Stimulated activated CD8-positive, alpha-beta memory T cell treated with anti-CD3 and anti-CD28 coated beads, Interleukin-4, amount 100 ng/mL, for 1 hour (primary cell): ENCODE data around the gene RPL32.
"Not testable (repeated sequence)": the region's sequence is repeated elsewhere in the genome, so short reads cannot be mapped to it uniquely, and the experiment has no call there.

Experiments used
- DNase-seq, 2 donors: peaks; one replicate each; pipeline ENCODE4 v3.0.0-alpha.2; 2020; ENCODE audit warnings: low read depth in 2 of 2, low spot score in 1 of 2

The RPL32 gene

GRCh38 chr3:12810013-12810780 lies 31.2 kb downstream of the RPL32 start:
- DNase-seq, result peak; percentile 90

- no peak for DNase-seq
Observed at GRCh38 chr3:12809435-12809834, 31.9 kb downstream of the RPL32 start.

- DNase-seq, result no peak
Observed at GRCh38 chr3:12809001-12809400, 32.4 kb downstream of the RPL32 start.

- no peak for DNase-seq
Observed at GRCh38 chr3:12808587-12808986, 32.8 kb downstream of the RPL32 start.

- DNase-seq, result no peak
Observed at GRCh38 chr3:12807601-12808359, 33.6 kb downstream of the RPL32 start.

- no peak for DNase-seq
Observed at GRCh38 chr3:12807066-12807465, 34.3 kb downstream of the RPL32 start.

- no peak for DNase-seq
Observed at GRCh38 chr3:12803371-12803770, 38.0 kb downstream of the RPL32 start.

GRCh38 chr3:12799525-12800440 lies 41.6 kb downstream of the RPL32 start:
- no peak for DNase-seq

- no peak for DNase-seq
Observed at GRCh38 chr3:12798559-12799179, 42.7 kb downstream of the RPL32 start.

GRCh38 chr3:12797892-12798558 lies 43.3 kb downstream of the RPL32 start:
- DNase-seq, result no peak

- DNase-seq, result no peak
Observed at GRCh38 chr3:12797124-12797891, 44.1 kb downstream of the RPL32 start.

- no peak for DNase-seq
Observed at GRCh38 chr3:12796171-12797123, 44.9 kb downstream of the RPL32 start, which contains the start of gene CAND2. Gene CAND2 (plus strand): TSS chr3:12796680. CDS start chr3:12796721, 41 bp downstream.

GRCh38 chr3:12793701-12794100 lies 47.7 kb downstream of the RPL32 start:
- DNase-seq, result no peak

GRCh38 chr3:12791430-12791829 lies 49.9 kb downstream of the RPL32 start:
- DNase-seq, result no peak

GRCh38 chr3:12787967-12788690 lies 53.2 kb downstream of the RPL32 start:
- DNase-seq, result not testable (repeated sequence)

GRCh38 chr3:12787346-12787745 lies 54.0 kb downstream of the RPL32 start:
- DNase-seq, result peak; percentile 25 to 36

- DNase-seq, result no peak
Observed at GRCh38 chr3:12785096-12785495, 56.3 kb downstream of the RPL32 start.
